ENCODE measurements around the gene CIP2A. TPM values are rescaled to one million over a fixed set of nuclear protein-coding genes. Genes with fewer than 3 reads are reported as not detected.

Gene CIP2A
- total RNA-seq, 1 experiment from 2014 or later = 34.2 TPM

- Histone ChIP-seq H3T11ph (ENCODE audit: low read length) (no peak overlapping the region), H4K8ac (replicated peaks; ENCODE audit: insufficient read length, low read depth, low read length) (no peak overlapping the region), H4K5ac (ENCODE audit: insufficient read length, low read depth, low read length) (no peak overlapping the region), H2BK20ac (ENCODE audit: low read depth, low read length, poor library complexity, severe bottlenecking) (no peak overlapping the region), H3K4me2 (ENCODE audit: insufficient read depth, insufficient read length, low read length) (no peak overlapping the region), H3K56ac (ENCODE audit: insufficient read length, low read depth, low read length) (no peak overlapping the region), H3K23me2 (ENCODE audit: insufficient read length, low read depth, low read length, poor library complexity, severe bottlenecking) (no peaks in the 10 kb centered on the region), H3K18ac (ENCODE audit: insufficient read length, low read depth, low read length) (no peak overlapping the region), H3K27me3 (ENCODE audit: insufficient read depth, low read length) (no peaks in the 10 kb centered on the region), H3K14ac (ENCODE audit: insufficient read depth, low read length) (no peak overlapping the region), H2BK15ac (ENCODE audit: low read depth, low read length) (no peak overlapping the region), H3K4me1 (ENCODE audit: insufficient read depth, low read length) (no peaks in the 10 kb centered on the region), H2AFZ (ENCODE audit: low read length) (no peak overlapping the region), H4K20me1 (ENCODE audit: control insufficient read depth, insufficient read depth, insufficient read length) (no peaks in the 10 kb centered on the region), H3K9ac (ENCODE audit: extremely low read depth, insufficient read length, low read length) (no peak overlapping the region), H2BK5ac (ENCODE audit: insufficient read length, low read length) (no peak overlapping the region), H4K91ac (ENCODE audit: insufficient read length, low read depth, low read length) (no peak overlapping the region), H3K23ac (ENCODE audit: insufficient read length, low read depth, low read length) (no peak overlapping the region), H2BK12ac (ENCODE audit: insufficient read length, low read depth, low read length) (no peak overlapping the region), H3K4ac (ENCODE audit: low read depth, low read length) (no peak overlapping the region), H2AK5ac (ENCODE audit: insufficient read length, low read length) (no peak overlapping the region), H2BK120ac (ENCODE audit: low read depth, low read length, poor library complexity, severe bottlenecking) (no peak overlapping the region), H3K9me3 (ENCODE audit: control insufficient read depth, low read depth, low read length) (no peaks in the 10 kb centered on the region), H3K79me1 (ENCODE audit: insufficient read depth, low read depth, low read length, poor library complexity, severe bottlenecking) (no peaks in the 10 kb centered on the region), H3K27ac (ENCODE audit: insufficient read length, low read depth, low read length) (no peak overlapping the region), H3K79me2 (ENCODE audit: insufficient read depth, low read length) (no peaks in the 10 kb centered on the region)
- no CpG with 5 or more reads among the region's 3 CpGs for WGBS (ENCODE audit: extremely low coverage, insufficient read length, low lambda C conversion rate)
- no peak for TF ChIP-seq CTCF (conservative IDR thresholded peaks at IDR 0.05)
- no peak for DNase-seq
- Mint-ChIP-seq H3K27ac (no peak overlapping the region), H3K27me3 (ENCODE audit: low read depth) (no peaks in the 10 kb centered on the region), H3K4me1 (peaks cover 0 to 5% of the 10 kb centered on the region in 2 experiments; a peak in 2 of 4 replicates), H3K9me3 (peaks cover 0 to 2% of the 10 kb centered on the region in 2 experiments; a peak in 2 of 5 replicates), H3K36me3 (ENCODE audit: insufficient read depth in 1 of 3, low read depth in 3 of 3) (peaks cover 16 to 37% (median 34%) of the 10 kb centered on the region in 3 experiments), H3K4me3 (no peak overlapping the region)
Measured at GRCh38 chr3:108546692-108547091, 42.5 kb downstream of the CIP2A start.
